Prostate gland (tissue), 1 donor: ENCODE measurements around the gene FBXW7.

ENCODE experiments used
- POLR2A ChIP-seq: fragments of 450-650 bp; IDR thresholded peaks from one replicate; pipeline ENCODE4 v1.6.1; 2016; ENCODE audit warnings: antibody characterized with exemption, mild to moderate bottlenecking
- POLR2AphosphoS5 ChIP-seq: sonication (generic); formaldehyde crosslinking; IDR thresholded peaks from one replicate; pipeline ENCODE4 v1.6.1; 2017; ENCODE audit warnings: antibody characterized with exemption

GRCh38 chr4:152476796-152477195 is 59.1 kb downstream of the FBXW7 start:
- TF ChIP-seq POLR2AphosphoS5: no peak
- no peak for TF ChIP-seq POLR2A
